Amniotic stem cell (primary cell): Measurements from ENCODE around the gene ZNF804B.

Experiments used
- DNase-seq: peaks from one replicate; lab custom pipeline; 2025; lab: John Stamatoyannopoulos, UW

The ZNF804B gene

GRCh38 chr7:89283302-89283701 lies 523.8 kb downstream of the ZNF804B start:
- no peak for DNase-seq

GRCh38 chr7:89308535-89308934 lies 549.0 kb downstream of the ZNF804B start:
- no peak for DNase-seq

- no peak for DNase-seq
Measured at GRCh38 chr7:89311886-89312285, 552.4 kb downstream of the ZNF804B start.

GRCh38 chr7:89312551-89312950 lies 553.1 kb downstream of the ZNF804B start:
- DNase-seq, result no peak

- no peak for DNase-seq
Measured at GRCh38 chr7:89316584-89317251, 557.2 kb downstream of the ZNF804B start.

GRCh38 chr7:89332026-89332425 lies 572.5 kb downstream of the ZNF804B start:
- DNase-seq, result no peak

- DNase-seq, result no peak
Measured at GRCh38 chr7:89334797-89335196, 575.3 kb downstream of the ZNF804B start.

GRCh38 chr7:89335490-89335889 lies 576.0 kb downstream of the ZNF804B start:
- DNase-seq, result no peak

GRCh38 chr7:89336121-89336520 lies 576.6 kb downstream of the ZNF804B start:
- DNase-seq, result no peak

- DNase-seq, result no peak
Measured at GRCh38 chr7:89339748-89340147, 580.2 kb downstream of the ZNF804B start.

- no peak for DNase-seq
Measured at GRCh38 chr7:89357121-89357520, 597.6 kb downstream of the ZNF804B start.

- no peak for DNase-seq
Measured at GRCh38 chr7:89377219-89377618, 617.7 kb downstream of the ZNF804B start.

- DNase-seq, result no peak
Measured at GRCh38 chr7:89385411-89385810, 625.9 kb downstream of the ZNF804B start.
